NOMO-1 treated with DMSO at 0.1 percent for 48 hours (cell line): ENCODE measurements around the gene CNTNAP5.

Source experiments
- DNase-seq: peaks from one replicate; lab custom pipeline; 2025; ENCODE audit not compliant: unreplicated experiment; lab: John Stamatoyannopoulos, UW

Gene CNTNAP5

GRCh38 chr2:124151691-124152090 lies 126.6 kb downstream of the CNTNAP5 start:
- no peak for DNase-seq

DNA sequence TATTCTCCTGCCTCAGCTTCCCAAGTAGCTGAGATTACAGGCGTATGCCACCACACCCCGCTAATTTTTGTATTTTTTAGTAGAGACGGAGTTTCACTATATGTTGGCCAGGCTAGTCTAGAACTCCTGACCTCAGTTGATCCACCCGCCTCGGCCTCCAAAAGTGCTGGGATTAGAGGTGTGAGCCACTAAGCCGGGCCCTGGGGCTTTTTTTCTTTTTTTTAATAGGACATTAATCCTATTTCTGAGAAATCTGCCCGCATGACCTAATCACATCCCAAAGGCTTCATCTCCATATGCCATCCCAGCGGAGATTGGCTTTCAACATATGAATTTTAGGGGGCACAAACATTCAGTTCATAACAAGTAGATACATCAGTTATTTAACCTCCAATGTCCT lies 128.6 kb downstream of the CNTNAP5 start:
- no peak for DNase-seq

DNA sequence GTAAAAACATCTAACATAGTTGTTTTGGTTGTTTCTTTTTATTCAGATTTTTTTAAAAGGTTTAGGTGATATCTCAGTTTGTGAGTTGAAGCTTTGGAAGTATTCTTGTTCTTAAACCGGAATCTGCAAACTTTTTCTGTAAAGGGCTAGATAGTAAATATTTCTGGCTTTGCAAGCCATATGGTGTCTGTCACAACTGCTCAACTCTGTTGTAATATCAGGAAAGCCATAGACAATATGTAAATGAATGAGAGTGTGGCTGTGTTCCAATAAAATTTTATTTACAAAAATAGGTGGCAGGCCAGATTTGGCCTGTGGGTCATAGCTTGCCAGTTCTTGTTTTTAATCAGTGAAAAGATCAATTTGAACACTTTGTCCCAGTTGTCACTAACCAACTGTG lies 134.1 kb downstream of the CNTNAP5 start:
- no peak for DNase-seq

DNA sequence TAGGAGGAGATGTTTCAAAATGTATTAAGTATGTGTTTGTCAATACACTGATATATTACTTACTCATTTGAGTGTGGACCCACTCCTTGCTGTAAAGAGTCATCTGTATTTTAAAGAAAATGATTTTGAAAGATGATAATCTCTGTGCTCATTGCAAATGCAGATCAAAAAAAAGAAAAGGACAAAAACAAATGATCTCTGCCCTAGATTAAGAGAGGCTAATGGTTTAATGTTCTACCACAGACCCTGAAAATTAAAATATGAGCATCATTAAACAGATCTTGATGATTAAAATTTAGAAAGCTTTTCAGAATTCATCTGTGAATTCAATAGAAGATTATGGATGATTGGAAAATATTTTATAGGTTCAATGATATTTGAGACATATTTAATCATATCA lies 136.5 kb downstream of the CNTNAP5 start:
- DNase-seq: no peak

GRCh38 chr2:124162256-124162655 lies 137.2 kb downstream of the CNTNAP5 start:
- no peak for DNase-seq

DNA sequence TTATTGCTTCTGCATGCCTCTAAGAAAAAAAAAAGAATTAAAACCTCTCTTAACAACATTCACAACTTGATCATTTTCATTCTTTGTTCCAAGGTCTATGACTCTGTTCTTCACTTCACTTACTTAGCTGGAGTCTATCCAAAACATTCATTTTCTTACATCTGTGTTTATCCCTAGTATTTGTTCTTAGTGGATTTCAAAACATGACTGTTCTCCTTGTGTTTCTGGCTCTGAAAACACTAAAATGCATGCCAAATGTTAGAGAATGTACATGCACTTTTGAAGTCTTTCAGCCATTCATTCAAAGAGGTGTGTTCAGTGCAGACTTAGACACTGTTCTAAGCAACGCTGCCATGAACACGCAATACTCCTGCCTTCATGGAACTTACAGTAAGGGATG lies 138.8 kb downstream of the CNTNAP5 start:
- no peak for DNase-seq

- DNase-seq: no peak
Measured at GRCh38 chr2:124165698-124166097, 140.6 kb downstream of the CNTNAP5 start.

DNA sequence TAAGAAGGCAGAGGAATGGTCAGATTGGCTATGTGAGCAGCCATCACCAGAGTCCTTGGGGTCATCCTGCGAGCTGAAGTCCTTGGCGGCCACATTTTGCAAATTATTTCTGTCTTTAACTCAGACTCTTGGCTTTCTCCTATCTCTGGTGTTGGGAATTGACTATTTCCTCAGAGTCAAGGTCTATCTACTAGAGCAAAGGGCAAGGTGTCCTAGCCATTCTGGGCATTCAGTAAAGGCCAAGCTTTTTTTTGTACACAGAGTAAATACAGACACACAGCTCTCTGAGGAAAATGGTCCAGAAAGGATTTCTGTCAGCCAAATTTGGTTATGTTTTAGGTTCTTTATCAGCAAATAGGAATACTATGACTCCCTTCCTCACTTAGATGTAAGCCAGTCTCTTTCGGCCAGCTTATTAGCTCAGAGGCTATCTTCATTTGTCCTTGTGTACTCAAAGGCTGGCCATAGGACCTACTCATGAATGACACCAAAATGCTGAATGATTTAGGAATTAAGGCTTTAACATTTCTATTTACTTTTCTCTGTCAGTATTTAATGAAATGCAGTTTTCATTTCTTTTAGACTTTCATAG lies 146.5 kb downstream of the CNTNAP5 start:
- no peak for DNase-seq

- no peak for DNase-seq
Measured at GRCh38 chr2:124178719-124179118, 153.6 kb downstream of the CNTNAP5 start.

- DNase-seq: no peak
Measured at GRCh38 chr2:124180635-124181034, 155.5 kb downstream of the CNTNAP5 start.

GRCh38 chr2:124186801-124187200 lies 161.7 kb downstream of the CNTNAP5 start:
- no peak for DNase-seq

DNA sequence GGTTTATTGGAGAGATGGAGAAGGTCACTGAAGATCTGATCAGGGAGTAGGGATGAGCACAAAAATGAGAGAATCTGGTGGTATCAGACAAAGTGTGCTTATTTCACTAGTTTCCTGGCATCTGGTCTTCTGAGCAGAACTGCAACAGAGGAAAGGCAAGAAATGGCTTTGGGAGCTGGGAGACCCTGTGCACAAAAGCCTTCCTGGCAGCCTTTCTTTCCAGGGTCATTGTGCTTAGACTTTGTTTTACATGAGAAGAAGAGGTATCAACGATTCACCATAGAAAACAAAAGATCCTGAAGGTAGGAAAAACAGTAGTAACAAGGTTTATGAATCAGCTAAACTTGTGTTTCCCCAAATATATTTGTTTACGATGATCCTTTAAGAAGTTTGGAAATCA lies 162.9 kb downstream of the CNTNAP5 start:
- DNase-seq: no peak

DNA sequence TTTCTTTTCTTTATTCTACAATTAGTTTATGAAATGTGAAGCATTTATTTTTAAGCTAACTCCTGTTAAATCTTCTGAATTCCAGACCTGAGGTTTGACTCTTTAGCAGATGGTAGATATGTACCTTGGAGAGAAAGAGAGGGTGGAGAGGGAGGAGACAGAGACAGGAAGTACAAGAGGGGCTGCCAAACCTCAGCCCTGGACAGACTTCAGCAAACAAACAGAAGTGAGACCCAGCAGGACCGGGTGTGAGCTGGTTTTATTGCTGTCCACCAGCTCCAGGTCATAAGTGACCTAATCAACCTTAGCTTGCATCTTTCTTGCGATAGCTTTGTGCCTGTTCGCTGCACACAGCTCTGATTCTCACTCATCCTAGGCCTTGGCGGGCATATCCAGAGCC lies 168.6 kb downstream of the CNTNAP5 start:
- DNase-seq: no peak

DNA sequence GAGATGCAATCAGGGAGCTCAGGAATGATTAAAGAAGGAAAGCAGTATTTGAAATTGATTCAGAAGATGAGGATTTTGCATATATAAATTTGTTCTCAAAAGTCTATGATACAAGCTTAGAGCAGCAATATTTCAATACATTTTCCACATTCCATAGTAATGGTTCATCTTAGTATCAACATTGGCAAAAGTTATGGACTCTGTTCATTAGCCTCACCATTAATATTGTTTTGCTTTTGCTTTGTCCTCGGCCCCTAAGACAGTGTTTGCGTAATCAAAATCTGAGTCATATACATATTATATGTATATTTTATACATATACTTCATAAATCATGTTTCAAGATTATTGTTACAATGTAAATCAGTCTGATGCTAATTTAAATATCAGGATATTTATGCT lies 176.6 kb downstream of the CNTNAP5 start:
- DNase-seq: no peak

GRCh38 chr2:124209441-124209840 lies 184.4 kb downstream of the CNTNAP5 start:
- no peak for DNase-seq

- DNase-seq: no peak
Measured at GRCh38 chr2:124211461-124211860, 186.4 kb downstream of the CNTNAP5 start.

GRCh38 chr2:124213977-124214587 lies 189.0 kb downstream of the CNTNAP5 start:
- no peak for DNase-seq

DNA sequence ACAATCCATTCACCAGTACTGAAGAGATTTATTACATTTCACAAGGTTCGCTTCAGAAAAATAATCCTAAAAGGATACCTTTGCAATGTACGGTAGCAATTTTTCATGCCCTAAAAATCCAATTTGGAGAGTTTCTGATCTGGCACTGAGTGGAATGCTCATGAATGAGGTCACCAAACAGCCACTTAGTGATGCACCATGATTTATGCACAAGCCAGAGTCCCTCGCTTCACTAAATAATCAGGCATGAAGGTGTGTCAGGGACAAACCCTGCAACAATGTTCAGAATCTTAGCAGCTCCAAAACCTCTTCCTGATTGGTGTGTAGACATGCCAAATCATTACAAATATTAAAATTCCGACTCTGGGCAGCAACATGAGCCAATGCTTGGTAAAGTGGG lies 221.1 kb downstream of the CNTNAP5 start:
- no peak for DNase-seq

DNA sequence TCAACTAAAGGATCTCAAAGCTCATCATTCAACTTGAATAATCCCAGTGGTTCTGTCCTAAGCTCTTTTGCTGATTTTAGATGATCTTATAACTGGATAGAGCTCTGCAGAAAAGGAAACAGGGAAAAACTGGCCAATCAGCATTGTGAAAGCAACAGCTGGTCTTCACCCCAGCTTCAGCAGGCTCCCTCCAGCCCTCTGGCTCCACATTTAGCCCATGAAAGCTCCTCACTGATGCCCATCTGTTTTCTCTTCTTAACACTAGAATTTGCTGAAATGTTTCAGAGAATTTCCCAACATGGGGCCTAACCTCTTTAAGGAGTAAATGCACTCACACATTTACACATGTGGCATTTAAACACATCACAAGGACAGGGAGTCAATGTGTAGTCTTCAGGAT lies 223.3 kb downstream of the CNTNAP5 start:
- no peak for DNase-seq

GRCh38 chr2:124250433-124250832 lies 225.3 kb downstream of the CNTNAP5 start:
- DNase-seq: no peak

- DNase-seq: no peak
Measured at GRCh38 chr2:124254621-124255020, 229.5 kb downstream of the CNTNAP5 start.

GRCh38 chr2:124257120-124257519 lies 232.0 kb downstream of the CNTNAP5 start:
- no peak for DNase-seq
